ENCODE results near the gene SPRED2. TPM values are rescaled to one million over a fixed set of nuclear protein-coding genes. Genes with fewer than 3 reads are reported as not detected.

SPRED2 gene
- total RNA-seq, 1 donor from 2014 or later = 11.1 TPM

GRCh38 chr2:65415091-65415490 lies 17.3 kb downstream of the SPRED2 start:
- no peak overlapping the region for H3K4me3 ChIP-seq (ENCODE audit: low read depth, low read length)
- TF ChIP-seq CTCF (conservative IDR thresholded peaks at IDR 0.05; ENCODE audit: low read depth, low read length) = no peak
- no peak for DNase-seq (ENCODE audit: low read depth)

- no peak for TF ChIP-seq CTCF (conservative IDR thresholded peaks at IDR 0.05; ENCODE audit: low read depth, low read length)
- no peak for DNase-seq (ENCODE audit: low read depth)
- no peak overlapping the region for H3K4me3 ChIP-seq (ENCODE audit: low read depth, low read length)
Observed at GRCh38 chr2:65413610-65414009, 18.8 kb downstream of the SPRED2 start.

- H3K4me3 ChIP-seq (ENCODE audit: low read depth, low read length) = no peak overlapping the region
- no peak for TF ChIP-seq CTCF (conservative IDR thresholded peaks at IDR 0.05; ENCODE audit: low read depth, low read length)
- no peak for DNase-seq (ENCODE audit: low read depth)
Observed at GRCh38 chr2:65413106-65413505, 19.3 kb downstream of the SPRED2 start.

GRCh38 chr2:65411056-65411795 lies 21.2 kb downstream of the SPRED2 start:
- H3K4me3 ChIP-seq (ENCODE audit: low read depth, low read length) = no peak overlapping the region
- no peak for DNase-seq (ENCODE audit: low read depth)
- TF ChIP-seq CTCF (conservative IDR thresholded peaks at IDR 0.05; ENCODE audit: low read depth, low read length) = no peak

- DNase-seq (ENCODE audit: low read depth) = no peak
- no peak overlapping the region for H3K4me3 ChIP-seq (ENCODE audit: low read depth, low read length)
- no peak for TF ChIP-seq CTCF (conservative IDR thresholded peaks at IDR 0.05; ENCODE audit: low read depth, low read length)
Observed at GRCh38 chr2:65409045-65409444, 23.4 kb downstream of the SPRED2 start.

GRCh38 chr2:65407240-65407639 lies 25.2 kb downstream of the SPRED2 start:
- no peak overlapping the region for H3K4me3 ChIP-seq (ENCODE audit: low read depth, low read length)
- no peak for DNase-seq (ENCODE audit: low read depth)
- TF ChIP-seq CTCF (conservative IDR thresholded peaks at IDR 0.05; ENCODE audit: low read depth, low read length) = no peak
